ENCODE results near the gene KRTAP4-9. TPM values are rescaled to one million over a fixed set of nuclear protein-coding genes. Genes with fewer than 3 reads are reported as not detected.

The KRTAP4-9 gene
- total RNA-seq, 4 donors from 2014 or later, result not detected

- DNase-seq (ENCODE audit: low spot score) (no peak), ATAC-seq (ENCODE audit: low FRiP score) (no peak)
- no peak for TF ChIP-seq CTCF (IDR thresholded peaks at IDR 0.05)
Observed at GRCh38 chr17:41065829-41066624, 39.2 kb upstream of the KRTAP4-9 start, which contains the start of gene KRTAP2-4. KRTAP2-4 (minus strand) TSS chr17:41065879; CDS start chr17:41065845, 34 bp downstream.

- ATAC-seq (ENCODE audit: low FRiP score), result no peak
- TF ChIP-seq CTCF (IDR thresholded peaks at IDR 0.05), result no peak
Observed at GRCh38 chr17:41067281-41067680, 37.9 kb upstream of the KRTAP4-9 start.

GRCh38 chr17:41069031-41069430 lies 36.2 kb upstream of the KRTAP4-9 start:
- no peak for DNase-seq (ENCODE audit: low spot score)
- ATAC-seq (ENCODE audit: low FRiP score), result no peak
- TF ChIP-seq CTCF (IDR thresholded peaks at IDR 0.05), result no peak

More at GRCh38 chr17:41067281-41067680, 37.9 kb upstream of the KRTAP4-9 start:
- no peak for DNase-seq (ENCODE audit: low spot score)

- DNase-seq (ENCODE audit: low spot score) (no peak), ATAC-seq (ENCODE audit: low FRiP score) (no peak)
- no peak for TF ChIP-seq CTCF (IDR thresholded peaks at IDR 0.05)
Observed at GRCh38 chr17:41071606-41072360, 33.4 kb upstream of the KRTAP4-9 start.

- TF ChIP-seq CTCF (IDR thresholded peaks at IDR 0.05), result no peak
- no peak for ATAC-seq (ENCODE audit: low FRiP score)
Observed at GRCh38 chr17:41073676-41074075, 31.5 kb upstream of the KRTAP4-9 start.

GRCh38 chr17:41076788-41077187 lies 28.4 kb upstream of the KRTAP4-9 start:
- DNase-seq (ENCODE audit: low spot score) (no peak), ATAC-seq (ENCODE audit: low FRiP score) (no peak)
- TF ChIP-seq CTCF (IDR thresholded peaks at IDR 0.05), result no peak

More at GRCh38 chr17:41073676-41074075, 31.5 kb upstream of the KRTAP4-9 start:
- DNase-seq (ENCODE audit: low spot score), result no peak

All from omental fat pad (tissue), 4 donors.